IMR-90 (cell line): ENCODE measurements around the gene ZMIZ1.

Experiments used
- POLR2A ChIP-seq: IDR thresholded peaks from 2 replicates; pipeline ENCODE4 v1.6.1; 2012; ENCODE audit warnings: mild to moderate bottlenecking, low read depth, low read length
- TF ChIP-seq, protein P1 (sequence below): conservative IDR thresholded peaks from 2 replicates; pipeline ENCODE4 v1.5.1; 2012; ENCODE audit warnings: mild to moderate bottlenecking, low read depth, low read length, improper control_type of control experiment

DNA sequence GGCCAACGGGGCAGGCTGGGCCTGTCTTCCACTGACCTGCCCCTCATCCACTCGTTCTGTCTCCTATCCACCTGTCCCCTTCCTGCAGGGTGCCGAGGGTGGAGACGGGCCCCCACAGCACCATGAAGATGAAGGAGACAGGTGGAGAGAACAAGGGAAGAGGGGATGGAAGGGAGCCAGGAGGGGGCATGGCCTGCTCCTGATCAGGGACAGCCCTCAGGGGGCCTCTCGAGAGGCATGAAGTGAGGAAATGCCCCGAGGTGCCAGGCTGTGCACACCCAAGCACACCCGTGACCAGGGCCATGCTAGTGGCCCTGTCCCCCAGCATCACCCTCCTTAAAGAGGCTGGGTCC, 111.2 kb downstream of the ZMIZ1 start:
- TF ChIP-seq POLR2A: no peak
- TF ChIP-seq, protein P1, sequence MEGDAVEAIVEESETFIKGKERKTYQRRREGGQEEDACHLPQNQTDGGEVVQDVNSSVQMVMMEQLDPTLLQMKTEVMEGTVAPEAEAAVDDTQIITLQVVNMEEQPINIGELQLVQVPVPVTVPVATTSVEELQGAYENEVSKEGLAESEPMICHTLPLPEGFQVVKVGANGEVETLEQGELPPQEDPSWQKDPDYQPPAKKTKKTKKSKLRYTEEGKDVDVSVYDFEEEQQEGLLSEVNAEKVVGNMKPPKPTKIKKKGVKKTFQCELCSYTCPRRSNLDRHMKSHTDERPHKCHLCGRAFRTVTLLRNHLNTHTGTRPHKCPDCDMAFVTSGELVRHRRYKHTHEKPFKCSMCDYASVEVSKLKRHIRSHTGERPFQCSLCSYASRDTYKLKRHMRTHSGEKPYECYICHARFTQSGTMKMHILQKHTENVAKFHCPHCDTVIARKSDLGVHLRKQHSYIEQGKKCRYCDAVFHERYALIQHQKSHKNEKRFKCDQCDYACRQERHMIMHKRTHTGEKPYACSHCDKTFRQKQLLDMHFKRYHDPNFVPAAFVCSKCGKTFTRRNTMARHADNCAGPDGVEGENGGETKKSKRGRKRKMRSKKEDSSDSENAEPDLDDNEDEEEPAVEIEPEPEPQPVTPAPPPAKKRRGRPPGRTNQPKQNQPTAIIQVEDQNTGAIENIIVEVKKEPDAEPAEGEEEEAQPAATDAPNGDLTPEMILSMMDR: no peak
